Neural progenitor cell (in vitro differentiated cells): Measurements from ENCODE around the gene IGSF8.

Experiments used
- CTCF ChIP-seq: fragments of 200-600 bp; sonication (generic); IDR thresholded peaks from 2 replicates; pipeline ENCODE4 v1.5.1; 2017; ENCODE audit warnings: antibody characterized with exemption, mild to moderate bottlenecking
- EZH2 ChIP-seq: fragments of 200-600 bp; sonication (generic); IDR thresholded peaks from 2 replicates; pipeline ENCODE4 v1.6.1; 2017; ENCODE audit warnings: antibody characterized with exemption, mild to moderate bottlenecking, moderate library complexity

- no peak for TF ChIP-seq EZH2
- TF ChIP-seq CTCF = no peak
Measured at GRCh38 chr1:160066829-160067745, 31.3 kb downstream of the IGSF8 start.
